ENCODE measurements around the gene LRRC75A. TPM values are rescaled to one million over a fixed set of nuclear protein-coding genes. Genes with fewer than 3 reads are reported as not detected.

Gene LRRC75A
- total and polyA plus RNA-seq, 2 experiments from 2014 or later, result 5.3 to 26.2 TPM

DNA sequence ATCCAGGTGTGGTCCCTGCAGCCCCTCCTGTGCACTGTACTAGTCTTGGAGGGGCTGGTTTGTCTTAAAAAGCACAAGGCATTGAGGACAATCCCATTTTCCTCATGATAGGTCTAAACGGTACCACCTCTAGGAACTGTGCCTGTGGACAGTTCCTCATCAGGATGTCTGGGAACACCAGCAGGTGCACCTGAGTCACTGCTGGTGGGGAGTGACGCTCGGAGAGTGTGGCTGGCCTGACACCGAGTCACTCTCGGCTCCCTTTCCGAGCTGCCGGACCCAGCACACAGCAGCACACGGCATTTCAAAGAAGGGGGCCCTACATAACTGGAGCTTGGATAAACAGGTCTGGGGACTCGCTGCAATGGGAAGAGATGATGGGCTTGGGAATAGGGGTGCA, 25.6 kb downstream of the LRRC75A start:
- peaks cover 8% of the 10 kb centered on the region for H4K20me1 ChIP-seq (replicated peaks; ENCODE audit: insufficient read depth)
- H3K4me2 ChIP-seq, result no peak overlapping the region
- peaks cover 38% of the 10 kb centered on the region for H3K4me1 Mint-ChIP-seq
- no peaks in the 10 kb centered on the region; the same call in 2 of the 3 replicates for H3K9me3 Mint-ChIP-seq
- H3K27me3 Mint-ChIP-seq (ENCODE audit: insufficient read depth, low read depth, poor library complexity), result peaks cover 6% of the 10 kb centered on the region
- peaks cover 15% of the 10 kb centered on the region; the same call in 1 of the 2 replicates for H3K4me1 ChIP-seq (ENCODE audit: insufficient read depth)
- no peak overlapping the region for H3K4me3 Mint-ChIP-seq
- H3K4me3 ChIP-seq, result no peak overlapping the region
- H3F3A ChIP-seq (replicated peaks; ENCODE audit: low read depth), result no peaks in the 10 kb centered on the region
- H3K27me3 ChIP-seq (ENCODE audit: insufficient read depth), result no peaks in the 10 kb centered on the region
- TF ChIP-seq JUNB (IDR thresholded peaks at IDR 0.05; ENCODE audit: unreplicated experiment) (no peak), POLR2AphosphoS5 (IDR thresholded peaks at IDR 0.05; ENCODE audit: low read depth) (no peak), NANOG (IDR thresholded peaks at IDR 0.05; ENCODE audit: borderline replicate concordance) (no peak), EZH2phosphoT487 (IDR thresholded peaks at IDR 0.05; ENCODE audit: unreplicated experiment) (no peak), CREB1 (CRISPR knock-in tag; IDR thresholded peaks at IDR 0.05; ENCODE audit: low read depth) (no peak), ZNF331 (CRISPR knock-in tag; IDR thresholded peaks at IDR 0.05; ENCODE audit: low read depth) (no peak), EZH2 (IDR thresholded peaks at IDR 0.05; ENCODE audit: low read depth, unreplicated experiment) (no peak), STAT1 (IDR thresholded peaks at IDR 0.05; ENCODE audit: unreplicated experiment) (no peak), ZNF114 (CRISPR knock-in tag; IDR thresholded peaks at IDR 0.05) (no peak)
- TF ChIP-seq, protein P1, sequence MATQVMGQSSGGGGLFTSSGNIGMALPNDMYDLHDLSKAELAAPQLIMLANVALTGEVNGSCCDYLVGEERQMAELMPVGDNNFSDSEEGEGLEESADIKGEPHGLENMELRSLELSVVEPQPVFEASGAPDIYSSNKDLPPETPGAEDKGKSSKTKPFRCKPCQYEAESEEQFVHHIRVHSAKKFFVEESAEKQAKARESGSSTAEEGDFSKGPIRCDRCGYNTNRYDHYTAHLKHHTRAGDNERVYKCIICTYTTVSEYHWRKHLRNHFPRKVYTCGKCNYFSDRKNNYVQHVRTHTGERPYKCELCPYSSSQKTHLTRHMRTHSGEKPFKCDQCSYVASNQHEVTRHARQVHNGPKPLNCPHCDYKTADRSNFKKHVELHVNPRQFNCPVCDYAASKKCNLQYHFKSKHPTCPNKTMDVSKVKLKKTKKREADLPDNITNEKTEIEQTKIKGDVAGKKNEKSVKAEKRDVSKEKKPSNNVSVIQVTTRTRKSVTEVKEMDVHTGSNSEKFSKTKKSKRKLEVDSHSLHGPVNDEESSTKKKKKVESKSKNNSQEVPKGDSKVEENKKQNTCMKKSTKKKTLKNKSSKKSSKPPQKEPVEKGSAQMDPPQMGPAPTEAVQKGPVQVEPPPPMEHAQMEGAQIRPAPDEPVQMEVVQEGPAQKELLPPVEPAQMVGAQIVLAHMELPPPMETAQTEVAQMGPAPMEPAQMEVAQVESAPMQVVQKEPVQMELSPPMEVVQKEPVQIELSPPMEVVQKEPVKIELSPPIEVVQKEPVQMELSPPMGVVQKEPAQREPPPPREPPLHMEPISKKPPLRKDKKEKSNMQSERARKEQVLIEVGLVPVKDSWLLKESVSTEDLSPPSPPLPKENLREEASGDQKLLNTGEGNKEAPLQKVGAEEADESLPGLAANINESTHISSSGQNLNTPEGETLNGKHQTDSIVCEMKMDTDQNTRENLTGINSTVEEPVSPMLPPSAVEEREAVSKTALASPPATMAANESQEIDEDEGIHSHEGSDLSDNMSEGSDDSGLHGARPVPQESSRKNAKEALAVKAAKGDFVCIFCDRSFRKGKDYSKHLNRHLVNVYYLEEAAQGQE (IDR thresholded peaks at IDR 0.05; ENCODE audit: unreplicated experiment), result no peak
- TF ChIP-seq, protein P2, sequence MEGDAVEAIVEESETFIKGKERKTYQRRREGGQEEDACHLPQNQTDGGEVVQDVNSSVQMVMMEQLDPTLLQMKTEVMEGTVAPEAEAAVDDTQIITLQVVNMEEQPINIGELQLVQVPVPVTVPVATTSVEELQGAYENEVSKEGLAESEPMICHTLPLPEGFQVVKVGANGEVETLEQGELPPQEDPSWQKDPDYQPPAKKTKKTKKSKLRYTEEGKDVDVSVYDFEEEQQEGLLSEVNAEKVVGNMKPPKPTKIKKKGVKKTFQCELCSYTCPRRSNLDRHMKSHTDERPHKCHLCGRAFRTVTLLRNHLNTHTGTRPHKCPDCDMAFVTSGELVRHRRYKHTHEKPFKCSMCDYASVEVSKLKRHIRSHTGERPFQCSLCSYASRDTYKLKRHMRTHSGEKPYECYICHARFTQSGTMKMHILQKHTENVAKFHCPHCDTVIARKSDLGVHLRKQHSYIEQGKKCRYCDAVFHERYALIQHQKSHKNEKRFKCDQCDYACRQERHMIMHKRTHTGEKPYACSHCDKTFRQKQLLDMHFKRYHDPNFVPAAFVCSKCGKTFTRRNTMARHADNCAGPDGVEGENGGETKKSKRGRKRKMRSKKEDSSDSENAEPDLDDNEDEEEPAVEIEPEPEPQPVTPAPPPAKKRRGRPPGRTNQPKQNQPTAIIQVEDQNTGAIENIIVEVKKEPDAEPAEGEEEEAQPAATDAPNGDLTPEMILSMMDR (conservative IDR thresholded peaks at IDR 0.05; ENCODE audit: low read depth in 2 of 2), result no peak
- TF ChIP-seq, protein P3, sequence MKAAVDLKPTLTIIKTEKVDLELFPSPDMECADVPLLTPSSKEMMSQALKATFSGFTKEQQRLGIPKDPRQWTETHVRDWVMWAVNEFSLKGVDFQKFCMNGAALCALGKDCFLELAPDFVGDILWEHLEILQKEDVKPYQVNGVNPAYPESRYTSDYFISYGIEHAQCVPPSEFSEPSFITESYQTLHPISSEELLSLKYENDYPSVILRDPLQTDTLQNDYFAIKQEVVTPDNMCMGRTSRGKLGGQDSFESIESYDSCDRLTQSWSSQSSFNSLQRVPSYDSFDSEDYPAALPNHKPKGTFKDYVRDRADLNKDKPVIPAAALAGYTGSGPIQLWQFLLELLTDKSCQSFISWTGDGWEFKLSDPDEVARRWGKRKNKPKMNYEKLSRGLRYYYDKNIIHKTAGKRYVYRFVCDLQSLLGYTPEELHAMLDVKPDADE (IDR thresholded peaks at IDR 0.05), result no peak
- TF ChIP-seq, protein P4, sequence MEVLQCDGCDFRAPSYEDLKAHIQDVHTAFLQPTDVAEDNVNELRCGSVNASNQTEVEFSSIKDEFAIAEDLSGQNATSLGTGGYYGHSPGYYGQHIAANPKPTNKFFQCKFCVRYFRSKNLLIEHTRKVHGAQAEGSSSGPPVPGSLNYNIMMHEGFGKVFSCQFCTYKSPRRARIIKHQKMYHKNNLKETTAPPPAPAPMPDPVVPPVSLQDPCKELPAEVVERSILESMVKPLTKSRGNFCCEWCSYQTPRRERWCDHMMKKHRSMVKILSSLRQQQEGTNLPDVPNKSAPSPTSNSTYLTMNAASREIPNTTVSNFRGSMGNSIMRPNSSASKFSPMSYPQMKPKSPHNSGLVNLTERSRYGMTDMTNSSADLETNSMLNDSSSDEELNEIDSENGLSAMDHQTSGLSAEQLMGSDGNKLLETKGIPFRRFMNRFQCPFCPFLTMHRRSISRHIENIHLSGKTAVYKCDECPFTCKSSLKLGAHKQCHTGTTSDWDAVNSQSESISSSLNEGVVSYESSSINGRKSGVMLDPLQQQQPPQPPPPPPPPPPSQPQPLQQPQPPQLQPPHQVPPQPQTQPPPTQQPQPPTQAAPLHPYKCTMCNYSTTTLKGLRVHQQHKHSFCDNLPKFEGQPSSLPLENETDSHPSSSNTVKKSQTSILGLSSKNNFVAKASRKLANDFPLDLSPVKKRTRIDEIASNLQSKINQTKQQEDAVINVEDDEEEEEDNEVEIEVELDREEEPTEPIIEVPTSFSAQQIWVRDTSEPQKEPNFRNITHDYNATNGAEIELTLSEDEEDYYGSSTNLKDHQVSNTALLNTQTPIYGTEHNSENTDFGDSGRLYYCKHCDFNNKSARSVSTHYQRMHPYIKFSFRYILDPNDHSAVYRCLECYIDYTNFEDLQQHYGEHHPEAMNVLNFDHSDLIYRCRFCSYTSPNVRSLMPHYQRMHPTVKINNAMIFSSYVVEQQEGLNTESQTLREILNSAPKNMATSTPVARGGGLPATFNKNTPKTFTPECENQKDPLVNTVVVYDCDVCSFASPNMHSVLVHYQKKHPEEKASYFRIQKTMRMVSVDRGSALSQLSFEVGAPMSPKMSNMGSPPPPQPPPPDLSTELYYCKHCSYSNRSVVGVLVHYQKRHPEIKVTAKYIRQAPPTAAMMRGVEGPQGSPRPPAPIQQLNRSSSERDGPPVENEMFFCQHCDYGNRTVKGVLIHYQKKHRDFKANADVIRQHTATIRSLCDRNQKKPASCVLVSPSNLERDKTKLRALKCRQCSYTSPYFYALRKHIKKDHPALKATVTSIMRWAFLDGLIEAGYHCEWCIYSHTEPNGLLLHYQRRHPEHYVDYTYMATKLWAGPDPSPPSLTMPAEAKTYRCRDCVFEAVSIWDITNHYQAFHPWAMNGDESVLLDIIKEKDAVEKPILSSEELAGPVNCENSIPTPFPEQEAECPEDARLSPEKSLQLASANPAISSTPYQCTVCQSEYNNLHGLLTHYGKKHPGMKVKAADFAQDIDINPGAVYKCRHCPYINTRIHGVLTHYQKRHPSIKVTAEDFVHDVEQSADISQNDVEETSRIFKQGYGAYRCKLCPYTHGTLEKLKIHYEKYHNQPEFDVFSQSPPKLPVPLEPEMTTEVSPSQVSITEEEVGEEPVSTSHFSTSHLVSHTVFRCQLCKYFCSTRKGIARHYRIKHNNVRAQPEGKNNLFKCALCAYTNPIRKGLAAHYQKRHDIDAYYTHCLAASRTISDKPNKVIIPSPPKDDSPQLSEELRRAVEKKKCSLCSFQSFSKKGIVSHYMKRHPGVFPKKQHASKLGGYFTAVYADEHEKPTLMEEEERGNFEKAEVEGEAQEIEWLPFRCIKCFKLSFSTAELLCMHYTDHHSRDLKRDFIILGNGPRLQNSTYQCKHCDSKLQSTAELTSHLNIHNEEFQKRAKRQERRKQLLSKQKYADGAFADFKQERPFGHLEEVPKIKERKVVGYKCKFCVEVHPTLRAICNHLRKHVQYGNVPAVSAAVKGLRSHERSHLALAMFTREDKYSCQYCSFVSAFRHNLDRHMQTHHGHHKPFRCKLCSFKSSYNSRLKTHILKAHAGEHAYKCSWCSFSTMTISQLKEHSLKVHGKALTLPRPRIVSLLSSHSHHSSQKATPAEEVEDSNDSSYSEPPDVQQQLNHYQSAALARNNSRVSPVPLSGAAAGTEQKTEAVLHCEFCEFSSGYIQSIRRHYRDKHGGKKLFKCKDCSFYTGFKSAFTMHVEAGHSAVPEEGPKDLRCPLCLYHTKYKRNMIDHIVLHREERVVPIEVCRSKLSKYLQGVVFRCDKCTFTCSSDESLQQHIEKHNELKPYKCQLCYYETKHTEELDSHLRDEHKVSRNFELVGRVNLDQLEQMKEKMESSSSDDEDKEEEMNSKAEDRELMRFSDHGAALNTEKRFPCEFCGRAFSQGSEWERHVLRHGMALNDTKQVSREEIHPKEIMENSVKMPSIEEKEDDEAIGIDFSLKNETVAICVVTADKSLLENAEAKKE (CRISPR knock-in tag; IDR thresholded peaks at IDR 0.05), result no peak
- ATAC-seq, result no peak
- H3K27ac ChIP-seq (ENCODE audit: low read depth), result no peak overlapping the region
- no peak overlapping the region for H3K27ac Mint-ChIP-seq
- H3K79me2 ChIP-seq (replicated peaks; ENCODE audit: insufficient read depth), result peaks cover 6% of the 10 kb centered on the region; the same call in 1 of the 2 replicates
- peaks cover 7% of the 10 kb centered on the region; the same call in 2 of the 3 replicates for H3K36me3 Mint-ChIP-seq (ENCODE audit: low read depth)
- no peaks in the 10 kb centered on the region for H3K36me3 ChIP-seq (ENCODE audit: insufficient read depth)
- no peak overlapping the region for H2AFZ ChIP-seq
- DNase-seq (ENCODE audit: low spot score), result no peak
- H3K9me2 ChIP-seq (ENCODE audit: insufficient read depth), result no peaks in the 10 kb centered on the region
